H1 (cell line): Measurements from ENCODE around the gene VPS37D. TPM values are rescaled to one million over a fixed set of nuclear protein-coding genes. Genes with fewer than 3 reads are reported as not detected.
"Not testable (repeated sequence)": the region's sequence is repeated elsewhere in the genome, so short reads cannot be mapped to it uniquely, and the experiment has no call there.

Experiments used
- CTCF ChIA-PET: fragments of 300-600 bp; sonication (Branson Sonifier 250); formaldehyde crosslinking; loops from one replicate; lab custom pipeline; 2021; ENCODE audit not compliant: partially characterized antibody; lab: Charles Lee
- POLR2A ChIA-PET: fragments of 300-600 bp; sonication (Branson Sonifier 250); formaldehyde crosslinking; loops from one replicate; lab custom pipeline; 2021; ENCODE audit warnings: inconsistent platforms; ENCODE audit not compliant: partially characterized antibody; lab: Charles Lee
- DNase-seq, 2 experiments: peaks; one replicate each; pipeline versions ENCODE4 v3.0.0 to v3.0.0-alpha.2; 2010 to 2022; ENCODE audit warnings: low spot score in 2 of 2, low read depth in 1 of 2, mixed read lengths in 1 of 2
- FAIRE-seq: peaks from 2 replicates; lab custom pipeline; 2011; peaks lifted over from hg19 to GRCh38; lab: Jason Lieb, UNC
- H2AFZ ChIP-seq: 2 replicates; pipeline ENCODE4 v1.8.1; 2012; ENCODE audit warnings: low read length, inconsistent platforms
- H2AK5ac ChIP-seq: 2 replicates; pipeline ENCODE4 v1.6.1; 2013; ENCODE audit warnings: low read depth, low read length
- H2BK120ac ChIP-seq: replicated peaks from 2 replicates; pipeline ENCODE3; 2013; ENCODE audit warnings: low read depth, low read length, inconsistent platforms
- H2BK12ac ChIP-seq: 2 replicates; pipeline ENCODE4 v1.6.1; 2013; ENCODE audit warnings: low read depth, low read length
- H2BK15ac ChIP-seq: 2 replicates; pipeline ENCODE4 v1.6.1; 2013; ENCODE audit warnings: low read length
- H2BK20ac ChIP-seq: 2 replicates; pipeline ENCODE4 v1.6.1; 2013; ENCODE audit warnings: low read length
- H2BK5ac ChIP-seq: 2 replicates; pipeline ENCODE4 v1.6.1; 2013; ENCODE audit warnings: low read depth, low read length
- H3K14ac ChIP-seq: 2 replicates; pipeline ENCODE4 v1.6.1; 2013; ENCODE audit warnings: inconsistent platforms; ENCODE audit not compliant: insufficient read length
- H3K18ac ChIP-seq: 2 replicates; pipeline ENCODE4 v1.6.1; 2013; ENCODE audit warnings: low read length; ENCODE audit errors: extremely low read depth
- H3K23ac ChIP-seq: 2 replicates; pipeline ENCODE4 v1.6.1; 2013; ENCODE audit warnings: inconsistent platforms; ENCODE audit not compliant: insufficient read length
- H3K23me2 ChIP-seq: 2 replicates; pipeline ENCODE4 v1.6.1; 2013; ENCODE audit warnings: low read depth, low read length
- H3K27ac ChIP-seq: 2 replicates; pipeline ENCODE4 v1.6.1; 2011; ENCODE audit warnings: low read depth, low read length, inconsistent platforms
- H3K27me3 ChIP-seq, 4 experiments: replicated peaks in 1 of 4; 1 replicate in 1 of 4; 2 replicates in 3 of 4; pipeline versions ENCODE4 v1.6.1 to v1.8.1; 2011 to 2013; ENCODE audit warnings: low read length in 3 of 4, mild to moderate bottlenecking in 3 of 4, inconsistent platforms in 2 of 4, mixed read lengths in 2 of 4, moderate library complexity in 1 of 4; ENCODE audit not compliant: control insufficient read depth in 3 of 4, insufficient read depth in 3 of 4; ENCODE audit errors: extremely low read depth in 1 of 4
- H3K36me3 ChIP-seq, 4 experiments: 2 replicates each; pipeline versions ENCODE4 v1.6.1 to v1.8.1; 2011 to 2013; ENCODE audit warnings: mild to moderate bottlenecking in 4 of 4, low read length in 3 of 4, moderate library complexity in 2 of 4, control low read depth in 1 of 4, inconsistent platforms in 1 of 4; ENCODE audit not compliant: insufficient read depth in 4 of 4, control insufficient read depth in 2 of 4
- H3K4ac ChIP-seq: replicated peaks from 2 replicates; pipeline ENCODE3; 2013; ENCODE audit warnings: low read length, low read depth, mixed read lengths, inconsistent platforms; ENCODE audit not compliant: insufficient read length
- H3K4me1 ChIP-seq, 4 experiments: replicated peaks in 1 of 4; 1 replicate in 1 of 4; 2 replicates in 3 of 4; pipeline versions ENCODE4 v1.6.1 to v1.8.1; 2011 to 2013; ENCODE audit warnings: low read length in 3 of 4, inconsistent platforms in 2 of 4, mixed read lengths in 1 of 4; ENCODE audit not compliant: insufficient read depth in 4 of 4, control insufficient read depth in 3 of 4
- H3K4me2 ChIP-seq, 2 experiments: 2 replicates each; pipeline versions ENCODE4 v1.6.1 to v1.8.1; 2011 to 2013; ENCODE audit warnings: low read depth in 2 of 2, low read length in 2 of 2, control low read depth in 1 of 2, inconsistent platforms in 1 of 2, mild to moderate bottlenecking in 1 of 2; ENCODE audit not compliant: insufficient read depth in 1 of 2
- H3K4me3 ChIP-seq, 4 experiments: fragments of 200-600, 300-600 bp in 1 of 4; sonication (generic), shearing (Covaris generic), sonication (Bioruptor Twin) in 1 of 4; 2 replicates each; pipeline versions ENCODE4 v1.5.1 to v1.8.1; 2011 to 2016; ENCODE audit warnings: low read length in 4 of 4, low read depth in 3 of 4, control low read depth in 2 of 4, inconsistent platforms in 2 of 4, mild to moderate bottlenecking in 2 of 4, mixed read lengths in 1 of 4, moderate library complexity in 1 of 4; ENCODE audit not compliant: insufficient read depth in 2 of 4; ENCODE audit errors: extremely low read depth in 1 of 4
- H3K56ac ChIP-seq: replicated peaks from 2 replicates; pipeline ENCODE3; 2013; ENCODE audit warnings: low read depth, mild to moderate bottlenecking, mixed read lengths, low read length, inconsistent platforms; ENCODE audit not compliant: insufficient read length
- H3K79me1 ChIP-seq: 2 replicates; pipeline ENCODE4 v1.6.1; 2013; ENCODE audit warnings: low read depth, low read length, control low read depth
- H3K79me2 ChIP-seq, 2 experiments: 2 replicates each; pipeline versions ENCODE4 v1.6.1 to v1.8.1; 2012 to 2013; ENCODE audit warnings: low read length in 2 of 2, mild to moderate bottlenecking in 2 of 2, inconsistent platforms in 1 of 2; ENCODE audit not compliant: insufficient read depth in 2 of 2, control insufficient read depth in 1 of 2
- H3K9ac ChIP-seq, 4 experiments: replicated peaks in 1 of 4; 1 replicate in 1 of 4; 2 replicates in 3 of 4; pipeline versions ENCODE4 v1.6.1 to v1.8.1; 2011 to 2013; ENCODE audit warnings: low read depth in 3 of 4, low read length in 3 of 4, control low read depth in 2 of 4, mild to moderate bottlenecking in 2 of 4, moderate library complexity in 2 of 4, inconsistent platforms in 1 of 4; ENCODE audit errors: extremely low read depth in 1 of 4
- H3K9me3 ChIP-seq, 2 experiments: 2 replicates each; pipeline versions ENCODE4 v1.6.1 to v1.8.1; 2012 to 2013; ENCODE audit warnings: mild to moderate bottlenecking in 2 of 2, moderate library complexity in 2 of 2, control low read depth in 1 of 2, inconsistent platforms in 1 of 2, low read depth in 1 of 2, low read length in 1 of 2, mixed read lengths in 1 of 2; ENCODE audit not compliant: insufficient read depth in 2 of 2
- H4K20me1 ChIP-seq, 2 experiments: replicated peaks in 1 of 2; 2 replicates each; pipeline versions ENCODE3 to v1.8.1; 2011 to 2013; ENCODE audit warnings: inconsistent platforms in 2 of 2, low read length in 2 of 2, mild to moderate bottlenecking in 1 of 2; ENCODE audit not compliant: insufficient read depth in 2 of 2, control insufficient read depth in 1 of 2
- H4K5ac ChIP-seq: 2 replicates; pipeline ENCODE4 v1.6.1; 2013; ENCODE audit warnings: low read length, low read depth, mixed read lengths, inconsistent platforms; ENCODE audit not compliant: insufficient read length
- H4K8ac ChIP-seq: 2 replicates; pipeline ENCODE4 v1.8.0; 2013; ENCODE audit warnings: mild to moderate bottlenecking, moderate library complexity, low read length, inconsistent platforms; ENCODE audit not compliant: insufficient read depth; ENCODE audit errors: extremely low read depth
- H4K91ac ChIP-seq: replicated peaks from 2 replicates; pipeline ENCODE3; 2013; ENCODE audit warnings: low read length, mixed read lengths, inconsistent platforms; ENCODE audit not compliant: insufficient read length
- ATF2 ChIP-seq: IDR thresholded peaks from 2 replicates; pipeline ENCODE4 v1.6.1; 2012; ENCODE audit warnings: low read length, inconsistent platforms
- SRF ChIP-seq: IDR thresholded peaks from 2 replicates; pipeline ENCODE4 v1.6.1; 2011; ENCODE audit warnings: mild to moderate bottlenecking, low read depth, low read length, moderate library complexity
- WGBS, 2 experiments: shearing (Covaris generic) in 1 of 2; methylation state at CpG; one replicate each; pipeline versions ENCODE4 v1.1.6 to v1.1.7; 2013 to 2015; ENCODE audit warnings: low lambda C conversion rate in 2 of 2, mixed read lengths in 2 of 2, inconsistent platforms in 1 of 2, low coverage in 1 of 2, missing lambda C conversion rate in 1 of 2; ENCODE audit not compliant: insufficient replicate concordance in 2 of 2, insufficient coverage in 1 of 2, insufficient read length in 1 of 2; ENCODE audit errors: extremely low coverage in 1 of 2, missing lambda C conversion rate in 1 of 2; 5-methylcytosine and 5-hydroxymethylcytosine counted together
- polyA plus RNA-seq, 7 experiments: library from polyadenylated mRNA; depleted of rRNA in 3 of 7; stranded (reverse) in 5 of 7; unstranded in 2 of 7; fragments of >200 nt in 5 of 7; fragments of 200-250 nt in 2 of 7; gene quantifications; 1 replicate in 5 of 7; 2 replicates in 1 of 7; 4 replicates in 1 of 7; pipeline versions ENCODE4 v1.2.1 to v1.2.3, GENCODE V29; 2011 to 2013; ENCODE audit warnings: missing spikeins in 2 of 7, mixed read lengths in 2 of 7
- total RNA-seq: library from RNA; stranded (reverse); fragmentation: NEBNext Ultra II Directional; extraction: Animal tissue kit (Norgen Biotek cat#: 25700); gene quantifications from 2 replicates; pipeline ENCODE4 v1.2.1, GENCODE V29; 2021

The VPS37D gene
- total and polyA plus RNA-seq, 2 of the 8 experiments (the other 6 are each of a cell fraction or from before 2014, with no cell fraction given) = 3.4 to 5.0 TPM

GRCh38 chr7:73712773-73713172 is 45.1 kb downstream of the VPS37D start (continued):
- TF ChIP-seq ATF2 = no peak
- no peak for TF ChIP-seq SRF

- H3K27ac ChIP-seq, H2BK5ac ChIP-seq, H3K23ac ChIP-seq, H3K14ac ChIP-seq, DNase-seq, H2BK15ac ChIP-seq, H2BK120ac ChIP-seq, H2AK5ac ChIP-seq, H2BK12ac ChIP-seq, H3K56ac ChIP-seq, FAIRE-seq, H3K4me2 ChIP-seq, H4K5ac ChIP-seq, H2BK20ac ChIP-seq, H4K8ac ChIP-seq, H3K4me3 ChIP-seq, H3K18ac ChIP-seq, H2AFZ ChIP-seq, H3K9me3 ChIP-seq, H3K4ac ChIP-seq, H3K27me3 ChIP-seq, H4K91ac ChIP-seq, H3K9ac ChIP-seq, H3K79me1 ChIP-seq, H3K4me1 ChIP-seq, H3K36me3 ChIP-seq, H3K23me2 ChIP-seq, H3K79me2 ChIP-seq: not testable (repeated sequence)
- 93% methylated on average over 6 of the region's 6 CpGs; no CpG with 5 or more reads in 1 of the 2 experiments for WGBS, 2 experiments
- peaks cover 8 to 11% of the 10 kb centered on the region in 2 experiments for H4K20me1 ChIP-seq
- ChIA-PET CTCF (interaction anchor here (0.9 to 7.4 kb wide), 6 partner anchors 12 to 261 kb away, joined by 3 to 57 read pairs (median 3); no protein-coding TSS in a partner anchor), POLR2A (interaction anchor here (3.1 kb wide), 1 partner anchor 9 kb away, joined by 13 read pairs; no protein-coding TSS in a partner anchor)
Measured at GRCh38 chr7:73713319-73713718, 45.7 kb downstream of the VPS37D start.
